ENCODE results near the gene PPP1R3E. TPM values are rescaled to one million over a fixed set of nuclear protein-coding genes. Genes with fewer than 3 reads are reported as not detected.

PPP1R3E gene
- total and polyA plus RNA-seq, 2 of the 13 experiments (the other 11 are each of a cell fraction or from before 2014, with no cell fraction given), result 16.5 to 26.5 TPM

DNA sequence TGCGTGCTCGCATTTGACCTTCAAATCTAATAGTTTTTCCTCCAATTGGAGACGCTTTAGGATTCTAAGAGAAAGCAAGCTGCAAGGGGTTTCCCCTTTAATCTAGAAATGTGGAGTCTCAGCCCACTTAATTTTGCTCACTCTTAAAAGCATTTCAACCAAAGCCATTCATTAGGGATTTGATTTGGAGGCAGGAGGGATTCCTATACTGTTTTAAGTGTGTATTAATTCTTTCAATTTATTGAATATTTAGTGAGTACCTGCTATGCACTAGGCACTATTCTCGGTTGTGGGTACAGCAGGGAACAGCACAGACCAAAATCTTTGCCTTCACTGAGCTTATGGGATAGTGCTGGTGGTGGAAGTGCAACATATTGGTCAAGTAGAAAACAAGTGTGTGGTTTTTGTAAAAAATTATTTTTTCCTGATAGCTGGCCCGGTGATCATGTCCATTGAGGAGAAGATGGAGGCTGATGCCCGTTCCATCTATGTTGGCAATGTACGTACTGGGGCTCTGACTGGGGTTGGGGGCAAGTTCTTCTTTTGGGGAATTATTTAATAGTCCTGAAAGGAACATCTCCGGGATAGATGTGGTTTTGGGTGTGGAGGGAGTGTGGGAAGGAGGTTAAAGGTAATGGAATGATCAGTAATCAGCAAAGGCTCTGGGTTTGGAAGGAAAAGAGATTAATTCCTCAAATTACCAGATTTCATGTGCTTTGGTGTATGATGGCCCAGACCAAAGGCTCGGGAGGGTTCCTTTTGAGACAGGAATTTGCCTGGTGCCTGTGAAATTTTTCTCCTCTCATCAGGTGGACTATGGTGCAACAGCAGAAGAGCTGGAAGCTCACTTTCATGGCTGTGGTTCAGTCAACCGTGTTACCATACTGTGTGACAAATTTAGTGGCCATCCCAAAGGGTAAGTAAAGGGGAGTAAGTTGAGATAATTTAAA, 20.2 kb upstream of the PPP1R3E start (continued):
- TF ChIP-seq ZNF160 (CRISPR knock-in tag; IDR thresholded peaks at IDR 0.05) (0 out of 2 replicates have a peak, but pooled peaks have one; percentile 2), SP4 (CRISPR knock-in tag; IDR thresholded peaks at IDR 0.05) (peak; percentile 19; the same call in 1 of the 2 replicates), ARNTL (CRISPR knock-in tag; IDR thresholded peaks at IDR 0.05) (0 out of 2 replicates have a peak, but pooled peaks have one; percentile 18), PHF5A (CRISPR knock-in tag; IDR thresholded peaks at IDR 0.05; ENCODE audit: low read depth, unreplicated experiment) (no peak), ZNF138 (CRISPR knock-in tag; IDR thresholded peaks at IDR 0.05; ENCODE audit: low read depth) (no peak), ZNF547 (CRISPR knock-in tag; IDR thresholded peaks at IDR 0.05) (peak; percentile 25; the same call in 1 of the 2 replicates), KLF16 (CRISPR knock-in tag; IDR thresholded peaks at IDR 0.05) (no peak; a peak in 1 of 4 replicates), WIZ (CRISPR knock-in tag; IDR thresholded peaks at IDR 0.05) (peak; percentile 14; the same call in 1 of the 2 replicates), RARG (CRISPR knock-in tag; IDR thresholded peaks at IDR 0.05; ENCODE audit: low read depth) (peak; percentile 83; the same call in 1 of the 2 replicates), RBFOX2 (IDR thresholded peaks at IDR 0.05; ENCODE audit: low read depth, low read length) (0 out of 2 replicates have a peak, but pooled peaks have one; percentile 4), MYNN (CRISPR knock-in tag; IDR thresholded peaks at IDR 0.05; ENCODE audit: low read depth) (no peak), ZNF232 (CRISPR knock-in tag; IDR thresholded peaks at IDR 0.05; ENCODE audit: borderline replicate concordance) (0 out of 2 replicates have a peak, but pooled peaks have one; percentile 26), SNAI1 (CRISPR knock-in tag; IDR thresholded peaks at IDR 0.05; ENCODE audit: borderline replicate concordance) (peak; percentile 14; the same call in 1 of the 2 replicates), ZNF12 (CRISPR knock-in tag; IDR thresholded peaks at IDR 0.05) (0 out of 2 replicates have a peak, but pooled peaks have one; percentile 49), KDM4B (CRISPR knock-in tag; IDR thresholded peaks at IDR 0.05) (0 out of 2 replicates have a peak, but pooled peaks have one; percentile 50), ISL2 (CRISPR knock-in tag; IDR thresholded peaks at IDR 0.05) (no peak), ZMYM2 (CRISPR knock-in tag; IDR thresholded peaks at IDR 0.05) (0 out of 2 replicates have a peak, but pooled peaks have one; percentile 29), PPARG (CRISPR knock-in tag; conservative IDR thresholded peaks at IDR 0.05) (no peak; the same call in 1 of the 2 replicates), JUN (CRISPR knock-in tag; IDR thresholded peaks at IDR 0.05) (no peak), CEBPB (IDR thresholded peaks at IDR 0.05; ENCODE audit: borderline replicate concordance, low read depth, low read length) (peak; percentile 35; the same call in 1 of the 2 replicates), ZFP37 (CRISPR knock-in tag; IDR thresholded peaks at IDR 0.05; ENCODE audit: borderline replicate concordance) (no peak), ZBTB38 (CRISPR knock-in tag; IDR thresholded peaks at IDR 0.05) (peak; percentile 22; the same call in 1 of the 2 replicates)
- TF ChIP-seq, protein P1, sequence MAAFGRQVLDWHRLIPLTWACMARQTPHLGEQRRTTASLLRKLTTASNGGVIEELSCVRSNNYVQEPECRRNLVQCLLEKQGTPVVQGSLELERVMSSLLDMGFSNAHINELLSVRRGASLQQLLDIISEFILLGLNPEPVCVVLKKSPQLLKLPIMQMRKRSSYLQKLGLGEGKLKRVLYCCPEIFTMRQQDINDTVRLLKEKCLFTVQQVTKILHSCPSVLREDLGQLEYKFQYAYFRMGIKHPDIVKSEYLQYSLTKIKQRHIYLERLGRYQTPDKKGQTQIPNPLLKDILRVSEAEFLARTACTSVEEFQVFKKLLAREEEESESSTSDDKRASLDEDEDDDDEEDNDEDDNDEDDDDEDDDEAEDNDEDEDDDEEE (CRISPR knock-in tag; IDR thresholded peaks at IDR 0.05), result peak; percentile 74; the same call in 1 of the 2 replicates
- TF ChIP-seq, protein P2, sequence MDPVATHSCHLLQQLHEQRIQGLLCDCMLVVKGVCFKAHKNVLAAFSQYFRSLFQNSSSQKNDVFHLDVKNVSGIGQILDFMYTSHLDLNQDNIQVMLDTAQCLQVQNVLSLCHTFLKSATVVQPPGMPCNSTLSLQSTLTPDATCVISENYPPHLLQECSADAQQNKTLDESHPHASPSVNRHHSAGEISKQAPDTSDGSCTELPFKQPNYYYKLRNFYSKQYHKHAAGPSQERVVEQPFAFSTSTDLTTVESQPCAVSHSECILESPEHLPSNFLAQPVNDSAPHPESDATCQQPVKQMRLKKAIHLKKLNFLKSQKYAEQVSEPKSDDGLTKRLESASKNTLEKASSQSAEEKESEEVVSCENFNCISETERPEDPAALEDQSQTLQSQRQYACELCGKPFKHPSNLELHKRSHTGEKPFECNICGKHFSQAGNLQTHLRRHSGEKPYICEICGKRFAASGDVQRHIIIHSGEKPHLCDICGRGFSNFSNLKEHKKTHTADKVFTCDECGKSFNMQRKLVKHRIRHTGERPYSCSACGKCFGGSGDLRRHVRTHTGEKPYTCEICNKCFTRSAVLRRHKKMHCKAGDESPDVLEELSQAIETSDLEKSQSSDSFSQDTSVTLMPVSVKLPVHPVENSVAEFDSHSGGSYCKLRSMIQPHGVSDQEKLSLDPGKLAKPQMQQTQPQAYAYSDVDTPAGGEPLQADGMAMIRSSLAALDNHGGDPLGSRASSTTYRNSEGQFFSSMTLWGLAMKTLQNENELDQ (CRISPR knock-in tag; IDR thresholded peaks at IDR 0.05; ENCODE audit: borderline replicate concordance), result 0 out of 2 replicates have a peak, but pooled peaks have one; percentile 11
- TF ChIP-seq, protein P3, sequence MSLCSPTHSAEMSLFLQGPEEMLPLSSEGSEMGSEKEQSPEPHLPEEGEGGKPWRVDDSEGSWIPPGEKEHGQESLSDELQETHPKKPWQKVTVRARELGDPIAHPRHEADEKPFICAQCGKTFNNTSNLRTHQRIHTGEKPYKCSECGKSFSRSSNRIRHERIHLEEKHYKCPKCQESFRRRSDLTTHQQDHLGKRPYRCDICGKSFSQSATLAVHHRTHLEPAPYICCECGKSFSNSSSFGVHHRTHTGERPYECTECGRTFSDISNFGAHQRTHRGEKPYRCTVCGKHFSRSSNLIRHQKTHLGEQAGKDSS (CRISPR knock-in tag; IDR thresholded peaks at IDR 0.05; ENCODE audit: borderline replicate concordance, low read depth), result peak; percentile 82
